HG03108 (cell line): Measurements from ENCODE around the gene WDPCP.
"Not testable (repeated sequence)": the region's sequence is repeated elsewhere in the genome, so short reads cannot be mapped to it uniquely, and the experiment has no call there.

ENCODE experiments used
- ATAC-seq: cut with Tn5 transposase; IDR thresholded peaks from one replicate; pipeline ENCODE4 v1.9.1; 2021; ENCODE audit warnings: moderate library complexity; ENCODE audit not compliant: unreplicated experiment

The WDPCP gene

DNA sequence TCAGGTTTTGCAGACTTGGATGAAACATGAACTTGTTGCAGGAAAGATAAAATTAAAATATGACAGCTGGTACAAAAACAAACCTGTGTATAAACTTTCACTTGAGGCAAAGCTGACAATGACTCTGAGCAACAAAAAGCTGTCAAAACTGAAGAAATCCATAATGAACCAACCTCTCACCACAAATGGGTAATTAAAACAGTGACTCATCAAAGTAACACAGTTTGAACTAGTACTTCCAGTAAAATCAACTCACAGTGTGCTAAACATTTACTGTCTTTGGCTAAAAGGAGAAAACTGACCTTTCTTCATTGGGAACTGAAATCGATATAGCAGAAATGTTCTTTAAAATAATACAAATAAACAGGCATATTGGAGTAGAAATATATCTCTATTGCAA lies 209.7 kb downstream of the WDPCP start:
- ATAC-seq, result no peak

DNA sequence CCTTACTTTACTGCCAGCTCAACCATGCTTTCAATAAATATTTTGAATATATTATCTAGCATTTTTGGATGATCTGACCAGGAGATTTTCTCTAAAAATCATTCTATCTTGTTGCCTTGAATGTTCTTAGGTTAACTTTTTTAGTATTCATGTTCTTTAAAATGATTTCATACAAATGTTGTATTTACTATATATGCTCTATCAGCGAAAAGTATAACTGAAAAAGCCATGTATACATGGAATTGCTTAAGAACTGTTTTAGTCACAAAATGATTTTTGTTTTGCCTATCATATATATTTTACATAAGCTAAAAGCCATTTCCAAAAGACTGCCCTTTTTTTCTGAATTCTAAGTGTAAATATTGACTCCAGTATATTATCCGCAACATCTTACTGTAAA lies 213.9 kb downstream of the WDPCP start:
- no peak for ATAC-seq

DNA sequence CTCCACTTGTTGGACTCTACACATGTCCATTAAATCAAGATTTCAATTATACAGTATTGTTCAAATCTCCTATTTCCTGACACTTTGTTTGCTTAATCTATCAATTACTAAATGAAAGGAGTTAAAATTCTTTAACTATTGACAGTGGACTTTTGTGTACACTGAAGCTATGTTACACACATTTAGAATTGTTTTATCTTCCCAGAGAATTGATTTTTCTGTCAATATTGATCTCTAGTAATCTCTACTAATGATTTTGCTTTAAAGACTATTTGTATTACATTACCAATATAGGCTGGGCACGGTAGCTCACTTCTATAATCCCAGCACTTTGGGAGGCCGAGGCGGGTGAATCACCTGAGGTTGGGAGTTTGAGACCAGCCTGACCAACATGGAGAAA lies 215.7 kb downstream of the WDPCP start:
- no peak for ATAC-seq

DNA sequence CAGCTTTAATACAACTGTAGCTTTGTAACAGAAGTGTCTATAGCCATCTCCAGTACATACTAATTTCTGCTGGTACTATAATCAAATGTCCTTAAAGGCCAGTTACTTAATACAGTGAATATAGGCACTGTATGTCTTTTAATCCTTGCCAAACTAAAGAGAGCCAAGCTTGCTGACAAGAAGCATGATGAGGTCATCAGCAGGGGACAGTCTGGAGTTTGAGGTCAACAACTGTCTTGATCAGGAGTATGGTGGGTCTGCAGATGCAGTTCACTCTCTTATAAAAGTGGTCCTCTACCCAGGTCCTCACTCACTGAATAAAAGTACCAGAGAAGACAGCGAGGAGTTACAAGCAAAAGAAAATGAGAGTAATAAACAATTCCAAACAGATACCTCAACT lies 219.1 kb downstream of the WDPCP start:
- no peak for ATAC-seq

DNA sequence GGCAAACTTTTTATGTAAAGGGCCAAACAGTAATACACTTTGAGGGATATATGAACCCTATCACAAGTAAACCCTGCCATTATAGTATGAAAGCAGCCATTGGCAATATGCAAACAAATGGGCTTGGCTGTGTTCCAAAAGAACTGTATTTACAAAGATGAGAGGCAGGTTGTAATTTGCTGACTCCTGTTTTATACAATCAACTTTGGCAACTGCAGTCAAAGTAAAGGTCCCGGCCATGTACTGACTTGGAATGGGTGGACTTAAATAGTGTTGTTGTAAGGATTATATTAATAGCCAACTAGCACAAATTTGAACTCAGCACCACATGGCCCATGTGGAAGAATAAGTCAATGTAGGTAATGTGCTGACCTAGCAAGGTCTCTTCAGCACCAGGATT lies 223.4 kb downstream of the WDPCP start:
- no peak for ATAC-seq

DNA sequence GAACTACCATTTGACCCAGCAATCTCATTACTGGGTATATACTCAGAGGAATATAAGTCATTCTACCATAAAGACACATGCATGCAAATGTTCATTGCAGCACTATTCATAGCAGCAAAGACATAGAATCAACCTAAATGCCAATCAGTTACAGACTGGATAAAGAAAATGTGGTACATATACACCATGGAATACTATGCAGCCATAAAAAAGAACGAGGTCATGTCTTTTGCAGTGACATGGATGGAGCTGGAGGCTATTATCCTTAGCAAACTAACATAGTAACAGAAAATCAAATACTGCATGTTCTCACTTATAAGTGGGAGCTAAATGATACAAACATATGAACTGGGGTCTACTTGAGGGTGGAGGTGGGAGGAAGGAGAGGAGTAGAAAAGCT lies 230.6 kb downstream of the WDPCP start:
- not testable (repeated sequence) for ATAC-seq

DNA sequence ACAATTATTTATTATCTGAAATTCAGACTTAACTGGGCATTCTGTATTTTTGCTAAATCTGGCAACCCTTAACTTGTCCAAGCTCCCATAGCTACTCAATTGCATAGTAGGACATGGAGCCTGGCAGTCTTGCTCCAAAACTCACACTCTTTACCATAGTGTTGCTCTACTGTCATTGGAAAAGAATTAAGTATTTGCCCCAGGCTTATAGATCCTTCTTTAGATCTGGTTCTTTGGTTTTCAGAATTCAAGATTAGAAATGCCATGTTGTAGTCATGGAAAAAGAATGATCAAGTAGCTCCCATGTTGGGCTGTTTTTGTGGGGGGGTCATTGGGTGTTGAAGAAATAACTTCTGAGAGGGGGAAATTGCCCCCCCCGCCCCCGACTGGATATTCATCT lies 240.9 kb downstream of the WDPCP start:
- no peak for ATAC-seq

DNA sequence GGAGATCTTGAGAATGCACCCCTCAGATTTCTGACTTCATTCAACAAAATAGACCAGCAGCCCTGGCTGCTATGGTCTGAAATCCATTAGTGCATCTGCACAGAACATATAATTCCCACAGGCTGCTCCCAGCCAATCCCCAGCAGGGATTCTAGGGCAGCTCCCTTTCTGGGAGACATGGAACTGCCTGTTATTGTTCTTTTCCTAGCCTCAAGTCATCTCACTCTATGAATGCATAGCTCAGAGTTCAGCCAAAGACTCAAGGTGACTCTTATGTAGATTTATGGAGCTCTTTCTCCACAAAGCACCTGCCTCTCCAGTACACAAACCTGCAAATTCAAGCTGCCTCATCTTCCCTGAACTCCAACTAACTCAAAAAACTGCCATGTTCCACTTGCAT lies 241.9 kb downstream of the WDPCP start:
- ATAC-seq, result no peak

DNA sequence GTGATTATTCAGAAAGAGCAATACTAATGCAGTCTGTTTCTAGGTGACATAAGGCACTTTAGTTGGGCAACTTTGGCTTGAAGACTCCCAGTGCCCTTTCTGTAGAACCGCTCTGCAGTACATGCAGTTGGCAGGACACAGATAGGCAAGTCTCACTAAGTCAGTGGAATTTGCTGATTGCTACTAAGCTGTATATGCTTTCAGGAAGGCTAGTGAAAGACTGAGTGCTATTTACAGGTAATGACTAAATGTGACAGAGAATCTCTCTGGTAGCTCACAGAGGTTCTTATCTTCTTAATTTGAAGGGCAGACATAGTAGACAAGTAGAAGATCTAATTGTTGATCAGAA lies 243.0 kb downstream of the WDPCP start:
- ATAC-seq, result no peak

DNA sequence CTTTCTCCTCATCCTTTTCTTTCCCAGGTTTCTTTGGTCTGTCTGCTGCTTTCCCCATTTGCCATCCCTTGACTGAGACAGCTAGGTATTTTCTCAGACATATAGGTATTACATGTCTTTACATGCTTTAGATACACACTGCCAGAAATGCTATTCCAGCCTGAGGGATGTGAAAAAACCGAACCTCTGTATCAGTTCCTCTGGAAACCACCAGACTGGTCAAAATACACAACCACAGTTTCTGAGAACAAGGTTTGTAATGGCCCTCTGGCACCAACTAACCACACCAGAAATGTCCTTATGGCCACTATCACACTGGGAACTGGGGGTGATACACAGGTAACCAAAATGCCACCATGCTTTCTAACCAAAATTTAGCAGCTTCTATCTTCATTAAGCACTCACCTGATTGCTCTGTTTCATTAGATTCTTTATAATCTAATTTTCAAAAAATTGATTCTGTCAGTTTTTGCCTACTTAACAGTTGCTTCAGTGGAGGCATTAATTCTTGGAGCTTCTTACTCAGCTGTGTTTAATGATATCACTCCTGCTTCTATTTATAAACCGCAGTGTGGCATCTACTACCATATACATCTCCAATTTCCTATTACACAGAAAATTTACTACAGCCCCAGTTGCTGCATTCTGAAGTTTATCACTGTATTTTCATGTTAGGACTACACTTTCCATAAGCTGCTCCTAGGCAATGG lies 243.5 kb downstream of the WDPCP start:
- ATAC-seq, result no peak

DNA sequence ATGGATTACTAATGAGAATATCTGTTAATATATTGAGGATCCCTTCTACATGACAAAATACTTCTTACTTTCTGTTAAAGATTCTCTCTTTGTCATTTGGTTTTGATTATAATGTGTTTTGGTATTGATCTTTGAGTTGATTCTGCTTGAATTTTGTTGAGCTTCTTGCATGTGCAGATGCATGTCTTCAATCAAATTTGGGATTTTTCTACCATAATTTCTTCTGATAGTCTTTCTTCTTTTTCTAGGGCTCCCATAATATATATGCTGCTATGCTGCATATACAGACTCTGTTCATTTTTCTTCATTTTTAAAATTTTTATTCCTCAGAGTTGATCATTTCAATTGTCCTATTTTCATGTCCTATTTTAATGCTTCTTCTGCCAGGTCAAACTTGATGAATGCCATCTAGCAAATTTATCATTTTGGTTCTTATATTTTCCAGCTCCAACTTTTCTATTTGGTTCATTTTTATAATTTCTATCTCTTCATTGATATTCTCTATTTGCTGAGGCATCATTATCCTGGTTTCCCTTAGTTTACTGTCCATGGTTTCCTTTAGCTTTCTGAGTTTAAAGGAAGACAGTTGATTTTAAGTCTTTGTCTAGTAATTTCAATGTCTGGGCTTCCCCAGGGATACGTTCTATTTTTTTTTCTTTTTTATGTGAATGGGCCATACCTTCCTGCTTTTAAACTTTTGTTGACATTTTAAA lies 244.7 kb downstream of the WDPCP start:
- ATAC-seq, result no peak

DNA sequence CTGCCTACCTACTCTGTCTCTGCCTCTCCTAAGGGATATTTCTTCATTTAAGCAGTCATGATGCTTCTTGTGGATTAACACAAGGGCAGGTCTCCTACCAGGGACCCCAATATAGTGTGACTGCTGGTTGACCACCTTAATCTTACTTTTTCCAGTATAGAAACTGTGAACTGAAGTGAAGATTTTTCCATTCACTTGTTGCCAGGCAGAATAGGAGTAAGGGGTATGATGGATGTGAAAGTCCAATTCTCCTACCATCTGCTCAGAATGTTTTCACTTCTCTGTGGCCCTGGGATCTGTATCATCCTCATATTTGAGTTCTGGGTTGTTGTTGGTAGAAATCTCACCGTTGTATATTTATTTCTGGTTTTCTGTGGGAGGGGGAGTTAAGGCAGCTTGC lies 247.8 kb downstream of the WDPCP start:
- ATAC-seq, result no peak

DNA sequence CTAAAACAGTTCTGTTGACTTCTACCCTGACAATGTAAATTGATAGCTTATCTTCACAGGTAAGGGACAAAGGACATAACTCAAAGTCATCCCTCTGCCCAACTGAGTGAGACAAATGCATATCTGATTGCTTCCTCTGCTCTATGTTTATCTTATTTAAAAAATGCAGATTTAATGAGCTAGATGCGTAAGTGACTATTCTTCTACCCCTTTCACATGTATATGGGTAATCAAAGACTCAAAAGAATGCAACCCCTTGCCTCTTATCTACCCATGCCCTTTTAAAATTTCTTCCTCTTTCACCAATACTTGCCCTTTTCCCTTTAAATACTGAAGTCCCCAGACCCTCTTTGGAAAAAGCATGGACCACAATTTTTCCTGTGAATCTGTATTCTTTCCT lies 253.4 kb downstream of the WDPCP start:
- no peak for ATAC-seq

DNA sequence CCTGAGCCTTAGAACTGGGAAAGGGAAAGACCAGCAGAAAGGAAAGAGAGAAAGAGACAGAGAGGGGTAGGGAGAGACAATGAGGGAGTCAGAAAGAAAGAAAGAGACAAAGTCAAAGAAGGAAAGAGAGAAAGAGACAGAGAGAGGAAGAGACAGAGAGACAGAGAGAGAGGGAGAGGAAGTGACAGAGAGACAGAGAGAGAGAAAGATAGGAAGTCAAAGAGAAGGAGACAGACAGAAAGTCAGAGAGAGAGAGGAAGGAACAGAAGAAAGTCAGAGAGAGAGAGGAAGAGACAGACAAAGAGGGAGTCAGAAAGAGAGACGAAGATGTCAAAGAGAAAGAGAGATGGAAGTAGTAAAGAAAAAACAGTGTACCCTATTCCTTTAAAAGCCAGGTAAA lies 261.8 kb downstream of the WDPCP start:
- ATAC-seq, result no peak

DNA sequence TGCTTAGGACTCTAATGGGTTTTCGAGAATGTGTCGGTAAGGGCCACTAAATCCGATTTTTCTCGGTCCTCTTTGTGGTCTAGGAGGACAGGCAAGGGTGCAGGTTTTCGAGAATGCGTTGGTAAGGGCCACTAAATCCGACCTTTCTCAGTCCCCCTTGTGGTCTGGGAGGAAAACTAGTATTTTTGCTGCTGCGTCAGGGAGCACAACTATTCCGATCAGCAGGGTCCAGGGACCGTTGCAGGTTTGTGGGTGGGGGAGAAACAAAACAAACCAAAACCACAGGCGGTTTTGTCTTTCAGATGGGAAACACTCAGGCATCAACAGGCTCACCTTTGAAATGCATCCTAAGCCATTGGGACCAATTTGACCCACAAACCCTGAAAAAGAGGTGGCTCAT lies 264.6 kb downstream of the WDPCP start:
- not testable (repeated sequence) for ATAC-seq

DNA sequence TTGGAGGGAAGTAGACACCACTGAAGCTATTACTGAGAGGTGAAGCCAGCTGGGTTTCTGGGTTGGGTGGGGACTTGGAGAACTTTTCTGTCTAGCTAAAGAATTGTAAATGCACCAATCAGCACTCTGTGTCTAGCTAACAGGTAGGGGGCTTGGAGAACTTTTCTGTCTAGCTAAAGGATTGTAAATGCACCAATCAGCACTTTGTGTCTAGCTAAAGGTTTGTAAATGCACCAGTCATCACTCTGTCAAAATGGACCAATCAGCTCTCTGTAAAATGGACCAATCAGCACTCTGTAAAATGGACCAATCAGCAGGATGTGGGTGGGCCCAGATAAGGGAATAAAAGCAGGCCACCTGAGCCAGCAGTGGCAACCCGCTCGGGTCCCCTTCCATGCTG lies 266.3 kb downstream of the WDPCP start:
- ATAC-seq, result not testable (repeated sequence)

DNA sequence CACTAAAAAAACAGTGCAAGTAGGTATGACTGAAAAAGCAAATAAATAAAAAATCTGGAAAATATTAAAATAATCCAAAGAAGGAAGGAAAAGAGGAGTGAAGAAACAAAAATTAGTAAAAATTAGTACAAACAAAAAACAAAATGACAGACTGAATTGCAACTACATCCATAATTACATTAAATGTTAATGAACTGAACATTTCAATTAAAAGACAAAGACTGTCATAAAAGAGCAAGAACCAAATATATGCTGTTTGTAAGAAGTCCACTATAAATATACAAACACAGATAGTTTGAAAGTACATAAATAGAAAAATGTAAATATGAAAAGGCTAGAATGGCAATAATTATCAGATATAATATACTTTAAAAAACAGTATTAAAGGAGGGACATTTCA lies 267.6 kb downstream of the WDPCP start:
- ATAC-seq, result no peak

DNA sequence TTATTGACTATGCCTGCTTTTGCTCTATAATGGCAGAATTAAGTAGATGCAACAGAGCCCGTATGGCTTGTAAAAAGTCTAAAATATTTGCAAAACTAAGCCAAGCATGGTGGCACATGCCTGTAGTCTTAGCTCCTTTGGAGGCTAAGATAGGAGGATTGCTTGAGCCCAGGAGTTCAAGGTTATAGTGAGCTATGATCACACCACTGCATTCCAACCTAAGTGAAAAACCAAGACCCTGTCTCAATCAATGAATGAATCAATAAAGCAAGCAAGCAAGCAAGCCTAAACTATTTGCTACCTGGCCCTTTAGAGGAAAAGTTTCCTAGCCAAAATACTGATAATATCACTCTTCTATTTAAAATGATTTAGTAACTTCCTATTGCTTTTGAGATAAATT lies 277.7 kb downstream of the WDPCP start:
- no peak for ATAC-seq

DNA sequence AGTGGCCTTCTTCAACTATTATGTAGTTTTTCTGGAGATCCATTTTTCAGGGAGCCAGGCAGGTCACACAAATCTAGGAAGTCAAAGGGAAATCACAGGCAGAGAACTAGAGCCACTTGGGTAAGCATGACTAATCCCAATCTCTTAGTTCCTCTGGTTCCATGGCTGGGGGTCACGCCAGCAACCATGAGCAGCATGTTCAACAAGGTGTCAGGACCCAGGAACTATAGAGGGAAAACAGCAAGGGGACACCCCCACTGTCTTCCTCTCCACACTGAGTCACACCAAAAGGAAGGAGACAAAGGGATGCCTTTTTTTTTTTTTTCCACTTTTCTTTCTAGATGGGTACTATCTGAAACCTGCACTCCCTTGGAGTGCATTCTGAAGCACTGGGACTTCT lies 286.8 kb downstream of the WDPCP start:
- no peak for ATAC-seq

DNA sequence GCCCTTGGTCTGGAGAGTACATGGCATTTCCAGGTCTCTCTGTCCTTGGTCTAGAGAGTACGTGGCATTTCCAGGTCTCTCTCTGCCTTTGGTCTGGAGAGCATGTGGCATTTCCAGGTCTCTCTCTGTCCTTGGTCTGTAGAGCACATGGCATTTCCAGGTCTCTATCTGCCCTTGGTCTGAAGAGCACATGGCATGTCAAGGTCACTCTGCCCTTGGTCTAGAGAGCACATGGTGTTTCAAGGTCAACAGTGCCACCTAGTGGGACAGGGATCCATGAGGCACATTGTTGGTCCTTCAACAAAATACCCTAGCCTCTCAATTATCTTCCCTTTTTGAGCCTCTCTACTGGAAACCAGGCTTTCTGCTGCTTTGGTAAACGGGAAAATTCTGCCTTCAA lies 287.4 kb downstream of the WDPCP start:
- no peak for ATAC-seq

DNA sequence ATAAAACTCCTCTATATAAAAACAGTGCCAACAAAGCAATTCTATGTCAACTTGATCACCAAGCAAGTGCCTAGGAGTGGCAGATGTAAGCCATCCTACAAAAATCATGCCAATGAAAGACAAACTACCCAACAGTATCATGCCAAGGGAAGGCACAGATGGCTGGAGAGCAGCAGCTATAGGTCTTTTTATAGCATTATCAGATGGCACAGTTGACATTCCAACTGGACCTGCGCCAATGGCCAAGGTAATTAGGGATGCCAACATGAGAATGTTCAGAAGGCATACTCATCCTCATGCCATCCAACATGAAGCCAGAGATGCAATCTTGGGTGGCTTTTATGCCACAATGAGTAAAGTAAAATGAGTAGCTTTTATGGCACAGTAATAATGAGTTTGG lies 300.3 kb downstream of the WDPCP start:
- ATAC-seq, result no peak

DNA sequence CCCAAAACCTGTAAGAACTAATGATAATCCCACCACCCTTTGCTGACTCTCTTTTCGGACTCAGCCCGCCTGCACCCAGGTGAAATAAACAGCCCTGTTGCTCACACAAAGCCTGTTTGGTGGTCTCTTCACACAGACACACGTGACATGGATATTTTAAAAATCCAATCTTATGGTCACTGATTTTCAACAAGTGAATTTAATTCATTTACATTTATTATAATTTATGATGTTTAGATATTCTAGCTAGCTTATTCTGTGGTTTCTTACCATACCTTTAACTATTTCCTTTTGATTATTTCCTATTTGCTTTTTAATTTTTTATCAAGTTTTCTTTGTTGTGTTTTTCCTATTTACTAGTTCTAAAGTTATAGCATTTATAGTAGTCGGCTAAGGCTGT lies 301.8 kb downstream of the WDPCP start:
- not testable (repeated sequence) for ATAC-seq

DNA sequence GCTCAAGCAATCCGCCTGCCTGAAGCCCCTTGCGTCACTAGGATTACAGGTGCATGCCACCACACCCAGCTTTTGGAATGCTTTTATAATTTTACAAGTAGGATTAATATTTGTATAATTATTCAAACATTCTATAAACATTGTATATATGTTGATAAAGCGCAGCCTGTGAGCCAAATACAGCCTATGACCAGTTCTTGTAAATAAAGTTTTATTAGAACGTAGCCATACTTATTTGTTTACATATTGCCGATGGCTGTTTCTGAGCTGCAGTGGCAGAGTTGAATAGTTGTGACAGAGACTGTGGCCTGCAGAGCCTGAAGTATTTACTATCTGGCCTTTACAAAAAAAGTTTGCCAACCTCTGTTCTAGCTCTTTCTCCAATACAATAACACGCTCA lies 305.0 kb downstream of the WDPCP start:
- ATAC-seq, result no peak
